HepG2 (cell line): Measurements from ENCODE around the gene MSANTD1.

Experiments used
- JUN ChIP-seq: sonication (generic); formaldehyde crosslinking; IDR thresholded peaks from 2 replicates; pipeline ENCODE4 v1.4.0; 2020; ENCODE audit warnings: mild to moderate bottlenecking, missing genetic modification reagents
- MAFG ChIP-seq: sonication (generic); formaldehyde crosslinking; IDR thresholded peaks from 2 replicates; pipeline ENCODE4 v1.5.1; 2020; ENCODE audit warnings: mild to moderate bottlenecking, missing genetic modification reagents
- POLR2A ChIP-seq, 2 experiments: IDR thresholded peaks; 2 replicates each; pipeline ENCODE4 v1.6.1; 2011; ENCODE audit warnings: low read depth in 2 of 2, low read length in 2 of 2, mild to moderate bottlenecking in 1 of 2, moderate library complexity in 1 of 2; ENCODE audit not compliant: insufficient read depth in 1 of 2
- SCMH1 ChIP-seq: sonication (generic); formaldehyde crosslinking; IDR thresholded peaks from 2 replicates; pipeline ENCODE4 v1.9.0; 2021; ENCODE audit warnings: missing genetic modification reagents, mild to moderate bottlenecking, borderline replicate concordance
- SNAI1 ChIP-seq: sonication (generic); formaldehyde crosslinking; IDR thresholded peaks from 2 replicates; pipeline ENCODE4 v1.5.0; 2020; ENCODE audit warnings: mild to moderate bottlenecking, missing genetic modification reagents, borderline replicate concordance
- SOX6 ChIP-seq, 2 experiments: fragments of 450-650 bp in 1 of 2; sonication (generic) in 1 of 2; formaldehyde crosslinking in 1 of 2; IDR thresholded peaks; 2 replicates each; pipeline versions ENCODE4 v1.4.0 to v1.6.1; 2017 to 2020; ENCODE audit warnings: antibody characterized with exemption in 1 of 2, mild to moderate bottlenecking in 1 of 2, missing genetic modification reagents in 1 of 2
- TRIM24 ChIP-seq: sonication (generic); formaldehyde crosslinking; IDR thresholded peaks from 2 replicates; pipeline ENCODE4 v1.8.0; 2022; ENCODE audit warnings: mild to moderate bottlenecking, missing genetic modification reagents
- ZMYM2 ChIP-seq: sonication (generic); formaldehyde crosslinking; IDR thresholded peaks from 2 replicates; pipeline ENCODE4 v1.8.0; 2022; ENCODE audit warnings: mild to moderate bottlenecking, missing genetic modification reagents
- ZNF101 ChIP-seq: sonication (generic); formaldehyde crosslinking; IDR thresholded peaks from 2 replicates; pipeline ENCODE4 v1.4.0; 2020; ENCODE audit warnings: mild to moderate bottlenecking, low read depth, missing genetic modification reagents, borderline replicate concordance
- ZNF121 ChIP-seq: sonication (generic); formaldehyde crosslinking; IDR thresholded peaks from 2 replicates; pipeline ENCODE4 v1.5.0; 2020; ENCODE audit warnings: mild to moderate bottlenecking, missing genetic modification reagents
- ZNF263 ChIP-seq: sonication (generic); formaldehyde crosslinking; IDR thresholded peaks from 2 replicates; pipeline ENCODE4 v1.4.0; 2020; ENCODE audit warnings: missing genetic modification reagents
- ZNF891 ChIP-seq: sonication (generic); formaldehyde crosslinking; IDR thresholded peaks from 2 replicates; pipeline ENCODE4 v1.5.0; 2020; ENCODE audit warnings: mild to moderate bottlenecking, missing genetic modification reagents
- TF ChIP-seq, protein P1 (sequence below), 2 experiments: IDR thresholded peaks; 2 replicates each; pipeline ENCODE4 v1.6.1; 2011 to 2012; ENCODE audit warnings: low read length in 2 of 2, borderline replicate concordance in 1 of 2, low read depth in 1 of 2, mild to moderate bottlenecking in 1 of 2, moderate library complexity in 1 of 2
- TF ChIP-seq, protein P2 (sequence below): sonication (generic); formaldehyde crosslinking; IDR thresholded peaks from 2 replicates; pipeline ENCODE4 v1.8.1; 2022; ENCODE audit warnings: low read depth, mild to moderate bottlenecking, missing genetic modification reagents

GRCh38 chr4:3261411-3262207, 12.7 kb downstream of the MSANTD1 start:
- TF ChIP-seq, protein P1, sequence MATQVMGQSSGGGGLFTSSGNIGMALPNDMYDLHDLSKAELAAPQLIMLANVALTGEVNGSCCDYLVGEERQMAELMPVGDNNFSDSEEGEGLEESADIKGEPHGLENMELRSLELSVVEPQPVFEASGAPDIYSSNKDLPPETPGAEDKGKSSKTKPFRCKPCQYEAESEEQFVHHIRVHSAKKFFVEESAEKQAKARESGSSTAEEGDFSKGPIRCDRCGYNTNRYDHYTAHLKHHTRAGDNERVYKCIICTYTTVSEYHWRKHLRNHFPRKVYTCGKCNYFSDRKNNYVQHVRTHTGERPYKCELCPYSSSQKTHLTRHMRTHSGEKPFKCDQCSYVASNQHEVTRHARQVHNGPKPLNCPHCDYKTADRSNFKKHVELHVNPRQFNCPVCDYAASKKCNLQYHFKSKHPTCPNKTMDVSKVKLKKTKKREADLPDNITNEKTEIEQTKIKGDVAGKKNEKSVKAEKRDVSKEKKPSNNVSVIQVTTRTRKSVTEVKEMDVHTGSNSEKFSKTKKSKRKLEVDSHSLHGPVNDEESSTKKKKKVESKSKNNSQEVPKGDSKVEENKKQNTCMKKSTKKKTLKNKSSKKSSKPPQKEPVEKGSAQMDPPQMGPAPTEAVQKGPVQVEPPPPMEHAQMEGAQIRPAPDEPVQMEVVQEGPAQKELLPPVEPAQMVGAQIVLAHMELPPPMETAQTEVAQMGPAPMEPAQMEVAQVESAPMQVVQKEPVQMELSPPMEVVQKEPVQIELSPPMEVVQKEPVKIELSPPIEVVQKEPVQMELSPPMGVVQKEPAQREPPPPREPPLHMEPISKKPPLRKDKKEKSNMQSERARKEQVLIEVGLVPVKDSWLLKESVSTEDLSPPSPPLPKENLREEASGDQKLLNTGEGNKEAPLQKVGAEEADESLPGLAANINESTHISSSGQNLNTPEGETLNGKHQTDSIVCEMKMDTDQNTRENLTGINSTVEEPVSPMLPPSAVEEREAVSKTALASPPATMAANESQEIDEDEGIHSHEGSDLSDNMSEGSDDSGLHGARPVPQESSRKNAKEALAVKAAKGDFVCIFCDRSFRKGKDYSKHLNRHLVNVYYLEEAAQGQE (IDR thresholded peaks at IDR 0.05; ENCODE audit: borderline replicate concordance in 1 of 2, low read depth in 1 of 2, low read length in 2 of 2), result no peak
- TF ChIP-seq ZNF891 (CRISPR knock-in tag) (no peak), POLR2A (IDR thresholded peaks at IDR 0.05; ENCODE audit: insufficient read depth in 1 of 2, low read depth in 2 of 2, low read length in 2 of 2) (no peak), JUN (no peak), ZMYM2 (CRISPR knock-in tag) (no peak), ZNF263 (CRISPR knock-in tag) (no peak), SCMH1 (CRISPR knock-in tag) (no peak), SNAI1 (CRISPR knock-in tag) (no peak), ZNF101 (CRISPR knock-in tag) (no peak), SOX6 (IDR thresholded peaks at IDR 0.05) (no peak), SOX6 (CRISPR knock-in tag; IDR thresholded peaks at IDR 0.05) (no peak), ZNF121 (CRISPR knock-in tag) (no peak), MAFG (CRISPR knock-in tag) (no peak), TRIM24 (CRISPR knock-in tag) (no peak)
- TF ChIP-seq, protein P2, sequence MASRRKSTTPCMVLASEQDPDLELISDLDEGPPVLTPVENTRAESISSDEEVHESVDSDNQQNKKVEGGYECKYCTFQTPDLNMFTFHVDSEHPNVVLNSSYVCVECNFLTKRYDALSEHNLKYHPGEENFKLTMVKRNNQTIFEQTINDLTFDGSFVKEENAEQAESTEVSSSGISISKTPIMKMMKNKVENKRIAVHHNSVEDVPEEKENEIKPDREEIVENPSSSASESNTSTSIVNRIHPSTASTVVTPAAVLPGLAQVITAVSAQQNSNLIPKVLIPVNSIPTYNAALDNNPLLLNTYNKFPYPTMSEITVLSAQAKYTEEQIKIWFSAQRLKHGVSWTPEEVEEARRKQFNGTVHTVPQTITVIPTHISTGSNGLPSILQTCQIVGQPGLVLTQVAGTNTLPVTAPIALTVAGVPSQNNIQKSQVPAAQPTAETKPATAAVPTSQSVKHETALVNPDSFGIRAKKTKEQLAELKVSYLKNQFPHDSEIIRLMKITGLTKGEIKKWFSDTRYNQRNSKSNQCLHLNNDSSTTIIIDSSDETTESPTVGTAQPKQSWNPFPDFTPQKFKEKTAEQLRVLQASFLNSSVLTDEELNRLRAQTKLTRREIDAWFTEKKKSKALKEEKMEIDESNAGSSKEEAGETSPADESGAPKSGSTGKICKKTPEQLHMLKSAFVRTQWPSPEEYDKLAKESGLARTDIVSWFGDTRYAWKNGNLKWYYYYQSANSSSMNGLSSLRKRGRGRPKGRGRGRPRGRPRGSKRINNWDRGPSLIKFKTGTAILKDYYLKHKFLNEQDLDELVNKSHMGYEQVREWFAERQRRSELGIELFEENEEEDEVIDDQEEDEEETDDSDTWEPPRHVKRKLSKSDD (CRISPR knock-in tag), result no peak
